ENCODE measurements around the gene VOPP1.
"Not testable (repeated sequence)": the region's sequence is repeated elsewhere in the genome, so short reads cannot be mapped to it uniquely, and the experiment has no call there.

VOPP1 gene

DNA sequence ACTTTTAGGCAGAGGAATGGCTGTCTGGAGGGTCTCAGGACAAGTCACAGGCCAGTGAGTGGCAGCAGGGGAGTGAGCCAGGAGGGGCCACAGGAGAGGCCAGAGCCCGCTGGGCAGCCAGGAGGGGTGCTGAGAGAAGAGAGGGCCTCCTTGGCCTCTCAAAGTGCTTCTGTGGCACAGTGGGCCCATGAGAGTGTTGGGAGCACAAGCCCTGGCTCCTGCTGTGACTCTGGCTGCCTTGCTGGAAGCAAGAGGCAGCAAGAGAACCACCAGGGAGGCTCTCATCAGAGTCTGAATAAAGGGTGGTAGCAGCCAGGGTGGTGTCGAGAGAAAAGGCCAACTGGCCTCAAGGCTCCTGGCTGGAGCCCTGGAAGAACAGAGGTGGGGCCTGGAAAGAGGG lies 91.1 kb downstream of the VOPP1 start:
- peak overlapping the region; percentile 75 for H3K27ac Mint-ChIP-seq
- DNase-seq (ENCODE audit: low spot score in 2 of 2), result no peak
- peaks cover 39% of the 10 kb centered on the region for H3K36me3 Mint-ChIP-seq
- no peak for ATAC-seq (ENCODE audit: low read depth)
- no peaks in the 10 kb centered on the region for H3K27me3 Mint-ChIP-seq
- H3K9me3 Mint-ChIP-seq, result no peaks in the 10 kb centered on the region
- H3K4me1 Mint-ChIP-seq, result peaks cover 33% of the 10 kb centered on the region
- H3K4me3 Mint-ChIP-seq, result no peak overlapping the region

DNA sequence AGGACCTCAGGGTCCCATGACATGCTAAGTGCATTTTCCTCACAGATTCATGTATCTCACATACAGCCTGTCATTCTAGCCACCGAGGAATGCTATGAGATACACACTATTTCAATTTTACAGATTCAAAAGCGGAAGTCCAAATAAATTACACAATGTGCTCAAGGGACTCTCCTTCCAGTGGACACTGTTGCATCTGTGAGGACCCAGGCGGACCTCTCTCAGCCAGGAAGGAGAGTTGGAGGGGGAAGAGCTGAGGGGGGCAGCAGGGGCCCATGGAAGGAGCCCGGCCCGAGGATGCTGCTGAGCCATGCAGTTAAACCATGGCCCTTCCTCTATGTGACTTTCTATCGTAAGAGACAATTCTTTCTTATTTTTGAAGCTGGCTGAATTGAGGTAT lies 93.6 kb downstream of the VOPP1 start:
- Mint-ChIP-seq H3K27ac (peak overlapping the region; percentile 78), H3K9me3 (no peaks in the 10 kb centered on the region), H3K36me3 (peaks cover 40% of the 10 kb centered on the region), H3K4me1 (peaks cover 46% of the 10 kb centered on the region), H3K27me3 (no peaks in the 10 kb centered on the region), H3K4me3 (no peak overlapping the region)
- DNase-seq (ENCODE audit: low spot score in 2 of 2) (no peak), ATAC-seq (ENCODE audit: low read depth) (no peak)

DNA sequence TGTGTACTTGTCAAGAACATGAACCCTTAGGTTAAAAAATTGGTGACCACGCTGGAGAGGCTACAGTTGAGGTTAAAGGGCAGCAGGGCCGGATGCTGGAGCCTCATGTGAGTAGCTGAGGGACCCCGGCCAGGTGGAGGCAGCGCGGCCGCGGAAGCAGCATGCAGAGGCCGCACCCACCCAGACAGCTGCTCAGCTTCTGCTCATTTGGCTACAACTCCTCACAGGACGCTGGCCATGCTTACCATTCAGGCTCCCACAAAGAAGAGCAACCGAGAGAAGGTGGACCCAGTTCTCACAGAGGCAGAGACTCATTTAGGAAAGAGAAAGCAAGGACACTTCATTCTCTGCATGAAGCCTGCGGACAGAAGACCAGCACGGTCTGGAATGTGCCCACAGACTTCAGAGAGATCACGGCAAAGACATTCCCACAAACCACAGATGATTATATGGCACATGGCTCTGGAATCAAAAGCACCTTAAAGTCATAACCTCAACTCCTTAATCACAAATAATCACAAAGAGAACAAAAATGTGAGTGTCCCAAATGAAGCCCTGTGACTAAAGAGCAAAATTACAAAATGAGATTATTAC lies 94.4 kb downstream of the VOPP1 start:
- no peak for DNase-seq (ENCODE audit: low spot score in 2 of 2)

DNA sequence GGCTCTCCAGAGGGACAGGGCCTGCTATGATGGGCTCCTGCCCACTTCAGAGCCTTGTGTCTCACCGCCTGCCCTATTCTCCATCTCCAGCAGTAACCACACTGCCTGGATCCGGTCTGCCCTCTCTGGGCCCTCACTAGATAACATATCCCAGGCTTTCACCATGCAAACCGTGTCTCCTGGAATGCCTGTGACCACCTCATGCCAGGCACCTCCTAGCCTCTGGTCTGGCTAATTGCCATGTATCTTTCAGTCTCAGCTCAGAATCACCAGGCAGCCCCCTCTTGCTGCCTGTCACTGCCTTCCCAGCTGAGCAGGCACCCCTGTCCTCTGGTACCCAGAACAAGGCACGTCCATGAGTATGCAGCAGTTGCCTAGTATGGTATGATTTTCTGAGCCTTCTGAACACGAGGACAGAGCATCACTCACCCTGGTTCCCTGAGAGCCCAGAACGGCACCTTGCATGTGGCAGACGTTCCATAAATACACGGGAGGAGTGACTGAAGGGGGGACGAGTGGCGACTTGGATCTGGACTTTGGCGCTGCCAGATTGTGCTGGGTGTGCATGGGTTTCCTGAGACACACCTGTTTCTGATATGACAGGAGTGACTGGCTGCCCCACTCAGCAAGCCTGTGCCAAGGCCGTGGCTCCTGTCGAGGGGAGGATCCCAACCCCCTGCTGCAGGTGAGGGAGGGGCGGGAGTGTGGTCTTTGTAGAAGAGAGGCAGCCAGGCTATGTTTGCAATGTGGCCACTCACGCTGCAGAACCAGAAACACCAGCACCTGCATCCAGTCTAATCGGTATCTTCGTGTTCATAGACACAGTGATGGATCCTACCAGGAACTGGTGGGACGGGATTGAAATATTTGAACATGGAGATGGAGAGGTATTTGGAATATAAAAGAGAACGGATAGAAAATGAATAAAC lies 95.2 kb downstream of the VOPP1 start:
- DNase-seq (ENCODE audit: low spot score in 2 of 2) (no peak), ATAC-seq (ENCODE audit: low read depth) (no peak)
- Mint-ChIP-seq H3K9me3 (no peaks in the 10 kb centered on the region), H3K4me3 (no peak overlapping the region), H3K27me3 (no peaks in the 10 kb centered on the region), H3K4me1 (peaks cover 46% of the 10 kb centered on the region), H3K27ac (peak overlapping the region; percentile 78), H3K36me3 (peaks cover 40% of the 10 kb centered on the region)

More for the DNA sequence above, 94.4 kb downstream of the VOPP1 start:
- no peaks in the 10 kb centered on the region for H3K27me3 Mint-ChIP-seq
- H3K9me3 Mint-ChIP-seq, result no peaks in the 10 kb centered on the region
- H3K4me3 Mint-ChIP-seq, result no peak overlapping the region
- H3K27ac Mint-ChIP-seq, result peak overlapping the region; percentile 78
- no peak for ATAC-seq (ENCODE audit: low read depth)
- H3K36me3 Mint-ChIP-seq, result peaks cover 40% of the 10 kb centered on the region
- H3K4me1 Mint-ChIP-seq, result peaks cover 46% of the 10 kb centered on the region

DNA sequence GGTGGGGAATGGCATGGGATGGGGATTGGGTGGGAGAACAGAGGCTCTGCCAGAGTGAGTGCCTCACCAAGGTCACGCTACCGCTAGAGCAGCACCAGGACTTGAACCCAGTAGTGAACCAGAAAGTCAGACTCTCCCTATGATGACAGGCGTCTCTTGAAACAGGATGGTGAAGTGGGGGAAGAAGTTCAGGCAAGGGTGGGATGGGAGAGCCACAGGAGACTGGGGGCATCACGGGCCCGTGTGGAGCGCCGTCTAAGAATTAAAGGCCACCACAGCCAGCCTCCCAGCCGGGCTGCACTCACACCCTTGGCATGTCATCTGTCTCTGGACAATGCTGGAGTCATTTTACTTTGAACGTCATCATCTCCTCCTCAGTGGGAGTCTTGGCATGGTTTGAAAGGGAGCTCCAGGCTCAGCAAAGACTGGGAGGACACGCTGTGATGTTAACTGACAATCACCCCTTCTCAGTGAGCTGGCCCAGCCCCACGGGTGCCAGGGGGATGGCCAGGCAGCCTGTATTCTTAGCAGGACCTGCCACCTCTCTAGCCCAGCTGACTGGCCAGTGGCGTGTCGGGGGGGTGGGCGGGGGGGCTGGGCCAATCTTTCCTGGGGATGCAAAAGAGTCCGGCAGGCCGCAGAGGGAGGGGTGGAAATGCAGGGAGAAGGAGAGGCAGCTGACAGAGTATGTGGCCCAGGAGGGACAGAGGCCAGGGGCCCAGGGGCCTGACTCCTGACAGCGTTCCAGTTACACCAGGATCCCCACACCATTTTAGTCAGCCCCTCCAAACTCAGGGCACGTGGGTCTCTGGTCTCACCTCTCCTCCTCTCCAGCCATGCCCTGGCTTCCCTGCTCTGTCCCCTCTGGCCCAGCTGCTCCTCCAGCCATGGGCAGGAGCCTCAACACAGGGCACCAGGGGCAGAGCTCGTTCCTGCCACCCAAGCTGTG lies 96.2 kb downstream of the VOPP1 start:
- H3K4me1 Mint-ChIP-seq, result peaks cover 46% of the 10 kb centered on the region
- H3K36me3 Mint-ChIP-seq, result peaks cover 43% of the 10 kb centered on the region
- no peak for DNase-seq (ENCODE audit: low spot score in 2 of 2)
- ATAC-seq (ENCODE audit: low read depth), result no peak
- H3K4me3 Mint-ChIP-seq, result peak overlapping the region; percentile 34
- peak overlapping the region; percentile 62 for H3K27ac Mint-ChIP-seq
- H3K9me3 Mint-ChIP-seq, result no peaks in the 10 kb centered on the region
- H3K27me3 Mint-ChIP-seq, result no peaks in the 10 kb centered on the region

DNA sequence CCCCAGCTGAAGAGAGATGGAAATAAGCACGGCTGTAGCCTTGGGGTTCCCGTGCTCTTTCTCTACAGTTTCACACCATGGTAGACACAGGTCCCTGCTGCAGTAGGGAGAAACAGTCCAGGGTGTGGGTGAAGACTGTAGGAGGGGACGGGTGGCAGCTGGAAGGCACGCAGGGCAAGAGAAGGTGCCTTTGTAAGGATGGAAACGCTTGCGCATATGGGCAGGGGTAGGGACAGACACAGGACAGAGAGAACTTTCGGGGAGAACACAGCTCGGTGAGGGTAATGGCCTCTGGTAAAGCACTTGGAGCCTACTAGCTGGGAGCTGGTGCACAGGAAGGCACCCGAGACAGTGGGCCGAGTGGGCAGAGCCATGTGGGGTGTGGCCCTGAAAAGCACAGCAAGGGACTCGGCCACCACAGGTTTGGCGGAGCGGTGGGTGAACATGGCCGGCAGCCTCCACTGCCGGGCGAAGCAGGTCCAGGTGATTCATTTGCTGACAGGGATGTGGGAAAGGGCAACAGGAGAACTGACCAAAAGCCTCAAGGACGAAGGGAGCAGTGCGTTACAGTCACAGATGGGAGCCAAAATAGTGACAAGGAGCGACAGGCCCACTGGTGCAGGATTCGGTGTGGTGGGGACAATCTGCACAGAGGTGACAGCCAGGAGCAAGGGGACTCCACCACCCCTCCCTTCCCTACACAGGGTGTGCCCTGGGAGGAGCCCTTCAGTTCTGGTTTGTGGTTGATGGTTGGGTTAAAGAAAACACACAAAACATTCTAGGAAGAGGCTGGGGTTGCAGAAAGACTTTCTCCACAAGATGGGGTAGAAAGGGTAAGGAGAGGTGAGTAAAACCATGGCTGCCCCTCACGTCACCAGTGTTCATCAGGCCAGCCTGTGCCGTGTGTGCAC lies 97.1 kb downstream of the VOPP1 start:
- H3K27me3 Mint-ChIP-seq, result no peaks in the 10 kb centered on the region
- no peak for DNase-seq (ENCODE audit: low spot score in 2 of 2)
- peak overlapping the region; percentile 3 for H3K4me3 Mint-ChIP-seq
- H3K9me3 Mint-ChIP-seq, result no peaks in the 10 kb centered on the region
- H3K36me3 Mint-ChIP-seq, result peaks cover 38% of the 10 kb centered on the region
- H3K4me1 Mint-ChIP-seq, result peaks cover 44% of the 10 kb centered on the region
- peak overlapping the region; percentile 62 for H3K27ac Mint-ChIP-seq
- ATAC-seq (ENCODE audit: low read depth), result no peak

DNA sequence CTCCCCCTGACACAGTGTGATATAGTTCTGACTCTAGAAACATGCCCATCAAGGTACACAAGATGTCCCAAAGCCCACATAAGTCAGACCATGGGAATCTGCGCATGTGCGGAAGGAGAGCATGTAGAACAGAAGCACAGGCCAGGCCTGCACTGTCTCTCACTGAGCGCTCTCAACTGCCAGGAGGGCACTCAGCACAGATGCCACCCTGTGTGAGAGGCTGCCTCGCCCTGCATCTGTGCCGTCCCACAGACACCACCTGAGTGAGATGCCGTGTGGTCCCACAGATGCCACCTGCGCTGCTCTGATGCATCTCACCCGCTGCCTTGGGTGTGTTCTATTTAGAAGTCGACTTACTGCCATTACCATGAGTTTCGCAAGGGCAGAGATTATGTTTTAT lies 98.4 kb downstream of the VOPP1 start:
- no peak for DNase-seq (ENCODE audit: low spot score in 2 of 2)
- no peak overlapping the region for H3K4me3 Mint-ChIP-seq

DNA sequence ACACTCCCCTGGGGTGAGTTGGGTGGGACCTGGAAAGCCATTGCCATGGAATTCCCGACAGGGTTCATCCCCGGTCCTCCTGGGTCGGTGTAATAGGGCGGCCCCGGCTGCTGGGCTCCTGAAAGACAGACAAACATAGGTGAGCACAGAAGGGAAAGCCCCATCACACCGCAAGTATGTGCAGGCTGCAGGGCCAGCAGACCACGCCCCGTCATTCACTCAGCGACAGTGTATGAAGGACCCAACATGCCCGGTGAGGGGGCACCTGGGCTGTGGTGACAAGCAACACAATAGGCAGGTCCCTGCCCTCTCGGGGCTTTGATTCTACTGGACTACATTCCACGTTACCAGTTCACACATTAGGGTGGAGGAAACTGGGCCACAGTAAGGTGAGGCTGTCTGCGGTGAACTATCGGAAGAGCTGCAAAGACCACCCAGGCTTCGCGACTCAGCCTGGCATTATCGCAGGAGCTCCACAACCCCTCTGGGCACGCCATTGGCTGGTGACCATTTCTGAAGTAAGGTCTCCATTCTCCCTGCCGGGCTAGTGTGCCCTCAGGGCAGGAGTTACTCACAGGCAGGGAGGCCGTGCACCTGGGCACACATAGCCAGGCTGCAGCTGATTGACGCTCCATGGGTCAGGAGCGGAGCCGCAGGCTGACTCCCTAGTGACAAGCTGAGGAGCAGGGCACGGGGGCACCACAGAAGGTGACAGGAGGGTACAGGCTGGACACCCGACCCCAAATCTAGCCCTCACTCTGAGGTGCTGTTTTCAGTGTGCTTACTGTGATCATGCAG lies 99.2 kb downstream of the VOPP1 start:
- H3K4me3 Mint-ChIP-seq, result no peak overlapping the region
- H3K27ac Mint-ChIP-seq, result peak overlapping the region; percentile 62
- ATAC-seq (ENCODE audit: low read depth), result no peak
- H3K36me3 Mint-ChIP-seq, result peaks cover 41% of the 10 kb centered on the region
- no peak for DNase-seq (ENCODE audit: low spot score in 2 of 2)
- peaks cover 48% of the 10 kb centered on the region for H3K4me1 Mint-ChIP-seq
- no peaks in the 10 kb centered on the region for H3K9me3 Mint-ChIP-seq
- H3K27me3 Mint-ChIP-seq, result no peaks in the 10 kb centered on the region

More for the DNA sequence above, 98.4 kb downstream of the VOPP1 start:
- Mint-ChIP-seq H3K36me3 (peaks cover 38% of the 10 kb centered on the region), H3K4me1 (peaks cover 49% of the 10 kb centered on the region), H3K9me3 (no peaks in the 10 kb centered on the region), H3K27ac (peak overlapping the region; percentile 62), H3K27me3 (no peaks in the 10 kb centered on the region)
- peak; percentile 25 for ATAC-seq (ENCODE audit: low read depth)

DNA sequence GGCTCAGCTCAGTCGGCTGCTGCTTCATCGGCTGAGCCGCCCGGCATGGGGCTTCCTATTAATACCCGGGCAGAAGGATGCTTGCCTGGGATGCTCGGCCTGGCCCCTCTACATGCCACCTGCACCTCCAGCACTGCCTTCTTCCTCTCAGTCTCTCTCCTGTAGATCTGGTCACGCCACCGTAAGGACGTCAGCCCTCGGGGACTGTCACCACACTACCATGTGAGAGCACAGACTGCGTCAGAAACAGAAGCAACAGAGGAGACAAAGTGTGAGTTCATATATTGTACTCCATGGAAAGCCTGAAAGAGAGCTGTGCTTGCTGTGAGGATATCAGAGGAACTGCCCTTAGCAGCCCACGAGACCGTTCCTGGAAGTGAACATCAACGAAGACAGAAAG lies 99.9 kb downstream of the VOPP1 start:
- not testable (repeated sequence) for H3K27me3 Mint-ChIP-seq; H3K27ac Mint-ChIP-seq; H3K4me3 Mint-ChIP-seq; DNase-seq (ENCODE audit: low spot score in 2 of 2); H3K9me3 Mint-ChIP-seq
- H3K4me1 Mint-ChIP-seq, result peaks cover 46% of the 10 kb centered on the region
- peak; percentile 25 for ATAC-seq (ENCODE audit: low read depth)
- H3K36me3 Mint-ChIP-seq, result peaks cover 40% of the 10 kb centered on the region

DNA sequence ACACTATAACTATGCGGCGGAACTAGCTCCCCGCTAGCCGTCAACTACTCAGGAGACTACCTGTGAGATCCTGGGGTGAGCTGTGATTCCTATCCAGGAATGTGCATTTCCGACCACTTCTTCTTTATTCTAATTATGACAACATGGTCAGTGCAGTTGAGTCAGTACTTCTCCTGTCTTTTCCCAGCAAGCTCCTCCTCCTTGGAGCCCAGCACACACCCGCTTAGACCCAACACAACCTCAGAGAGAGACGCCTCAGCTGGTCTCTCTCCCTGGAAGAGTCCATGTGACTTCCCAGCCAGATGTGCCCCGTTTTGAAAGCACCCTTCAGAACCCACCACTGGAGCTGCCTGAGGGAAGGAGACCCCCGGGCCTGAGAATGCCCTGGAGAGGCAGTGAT lies 100.7 kb downstream of the VOPP1 start:
- not testable (repeated sequence) for H3K9me3 Mint-ChIP-seq; H3K27me3 Mint-ChIP-seq; ATAC-seq (ENCODE audit: low read depth); DNase-seq (ENCODE audit: low spot score in 2 of 2); H3K4me3 Mint-ChIP-seq
- Mint-ChIP-seq H3K4me1 (peaks cover 41% of the 10 kb centered on the region), H3K36me3 (peaks cover 38% of the 10 kb centered on the region), H3K27ac (peak overlapping the region; percentile 60)

DNA sequence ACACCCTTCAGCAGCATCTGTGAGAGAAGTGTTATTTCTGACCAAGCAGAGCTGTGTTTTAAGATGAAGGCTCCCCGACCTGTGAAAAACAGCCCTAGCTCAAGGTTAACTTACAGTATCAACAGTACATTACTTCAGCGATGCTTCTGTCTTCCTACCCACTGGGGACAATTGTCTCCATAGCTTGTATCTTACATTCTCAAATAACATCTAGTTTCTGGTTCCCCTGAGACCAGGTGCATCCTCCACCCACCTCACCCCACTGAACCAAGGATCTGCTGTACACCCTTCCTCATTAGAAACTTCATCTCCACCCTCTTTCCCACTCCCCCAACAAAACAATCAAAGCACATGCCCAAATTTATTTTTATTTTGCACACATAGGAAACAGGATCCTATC lies 102.0 kb downstream of the VOPP1 start:
- DNase-seq (ENCODE audit: low spot score in 2 of 2) (no peak), ATAC-seq (ENCODE audit: low read depth) (peak; percentile 35)
- Mint-ChIP-seq H3K27me3 (no peaks in the 10 kb centered on the region), H3K36me3 (peaks cover 41% of the 10 kb centered on the region), H3K27ac (peak overlapping the region; percentile 60), H3K9me3 (no peaks in the 10 kb centered on the region), H3K4me1 (peaks cover 34% of the 10 kb centered on the region), H3K4me3 (peak overlapping the region; percentile 4)

DNA sequence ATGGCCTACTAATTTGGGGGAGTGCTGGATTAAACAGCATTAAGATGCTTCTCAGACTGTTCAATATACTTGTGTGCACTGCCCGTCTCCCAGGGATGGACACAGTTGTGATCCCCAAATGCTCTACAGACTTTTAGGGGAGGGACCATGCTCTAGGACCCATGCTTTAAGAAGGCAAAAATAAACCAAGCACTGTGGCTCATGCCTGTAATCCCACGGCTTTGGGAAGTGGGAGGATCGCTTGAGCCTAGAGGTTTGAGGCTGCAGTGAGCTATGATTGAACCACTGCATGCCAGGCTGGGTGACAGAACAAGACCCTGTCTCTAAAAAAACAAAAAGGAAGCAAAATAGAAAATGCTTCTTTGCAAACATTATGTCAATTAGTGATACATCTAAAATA lies 102.6 kb downstream of the VOPP1 start:
- ATAC-seq (ENCODE audit: low read depth) (no peak), DNase-seq (ENCODE audit: low spot score in 2 of 2) (no peak)
- Mint-ChIP-seq H3K9me3 (no peaks in the 10 kb centered on the region), H3K36me3 (peaks cover 41% of the 10 kb centered on the region), H3K4me3 (no peak overlapping the region), H3K27me3 (no peaks in the 10 kb centered on the region), H3K27ac (peak overlapping the region; percentile 68), H3K4me1 (peaks cover 29% of the 10 kb centered on the region)
